GM12878 (cell line): ENCODE data around the gene ACHE. TPM values are rescaled to one million over a fixed set of nuclear protein-coding genes. Genes with fewer than 3 reads are reported as not detected.

ENCODE experiments used
- ATAC-seq: fragments of 200-7000 bp; cut with Tn5 transposase; 3 replicates; pipeline ENCODE4 v1.9.1; 2020; ENCODE audit warnings: mild to moderate bottlenecking, moderate library complexity
- BruUV-seq: library from RNA; stranded (reverse); fragments of 400-500 nt; replicated peaks from 2 replicates; lab custom pipeline; 2021; lab: Mats Ljungman, UMichigan
- CTCF ChIA-PET: fragments of 300-600 bp; sonication (Branson Sonifier 250); formaldehyde crosslinking; extraction: SDS; loops from one replicate; lab custom pipeline; 2021; ENCODE audit warnings: inconsistent platforms; lab: Yijun Ruan, JAX
- POLR2A ChIA-PET: fragments of 350-600 bp; formaldehyde crosslinking; extraction: SDS; loops from one replicate; lab custom pipeline; 2021; ENCODE audit warnings: inconsistent platforms; lab: Charles Lee
- RAD21 ChIA-PET: fragments of 300-600 bp; sonication (Branson Sonifier 250); formaldehyde crosslinking; loops from one replicate; lab custom pipeline; 2023; ENCODE audit warnings: antibody characterized with exemption; ENCODE audit not compliant: unreplicated experiment; lab: Charles Lee
- SMC1A ChIA-PET: fragments of 300-600 bp; sonication (Branson Sonifier 250); formaldehyde crosslinking; loops from one replicate; lab custom pipeline; 2023; ENCODE audit not compliant: unreplicated experiment, uncharacterized antibody; lab: Charles Lee
- DNase-seq: peaks from one replicate; pipeline ENCODE4 v3.0.0-alpha.2; 2011; ENCODE audit warnings: low read depth, low spot score
- FAIRE-seq: peaks from 3 replicates; lab custom pipeline; 2011; peaks lifted over from hg19 to GRCh38; lab: Jason Lieb, UNC
- H2AFZ ChIP-seq: 2 replicates; pipeline ENCODE4 v1.6.0; 2011; ENCODE audit warnings: low read depth, low read length, control low read depth; ENCODE audit not compliant: control insufficient read depth
- H3K27ac ChIP-seq: 2 replicates; pipeline ENCODE4 v1.5.1; 2011; ENCODE audit warnings: control low read depth; ENCODE audit not compliant: control insufficient read depth, insufficient read depth
- H3K27me3 ChIP-seq, 2 experiments: replicated peaks in 1 of 2; 2 replicates each; pipeline versions ENCODE4 v1.6.0 to v1.6.1; 2011; ENCODE audit warnings: low read length in 1 of 2; ENCODE audit not compliant: control insufficient read depth in 2 of 2, insufficient read depth in 2 of 2
- H3K36me3 ChIP-seq, 2 experiments: 2 replicates each; pipeline ENCODE4 v1.5.1; 2011; ENCODE audit warnings: low read length in 1 of 2; ENCODE audit not compliant: control insufficient read depth in 2 of 2, insufficient read depth in 2 of 2
- H3K4me1 ChIP-seq: 2 replicates; pipeline ENCODE4 v1.6.1; 2011; ENCODE audit warnings: mild to moderate bottlenecking, low read length, moderate library complexity, mixed read lengths; ENCODE audit not compliant: control insufficient read depth, insufficient read depth
- H3K4me2 ChIP-seq: 2 replicates; pipeline ENCODE4 v1.6.0; 2011; ENCODE audit warnings: control low read depth; ENCODE audit not compliant: control insufficient read depth, insufficient read depth
- H3K4me3 ChIP-seq: fragments of 200-600 bp; sonication (generic); 2 replicates; pipeline ENCODE4 v1.5.1; 2016
- H3K79me2 ChIP-seq: 2 replicates; pipeline ENCODE4 v1.6.0; 2011; ENCODE audit warnings: low read length; ENCODE audit not compliant: control insufficient read depth, insufficient read depth
- H3K9ac ChIP-seq: 2 replicates; pipeline ENCODE4 v1.8.0; 2011; ENCODE audit warnings: low read length, control low read depth, mixed read lengths; ENCODE audit not compliant: control insufficient read depth, insufficient read depth
- H3K9me3 ChIP-seq: replicated peaks from 3 replicates; pipeline ENCODE4 v1.5.1; 2011; ENCODE audit warnings: mild to moderate bottlenecking, low read length; ENCODE audit not compliant: control insufficient read depth, insufficient read depth
- H4K20me1 ChIP-seq: 2 replicates; pipeline ENCODE4 v1.6.0; 2011; ENCODE audit not compliant: control insufficient read depth, insufficient read depth
- BCL3 ChIP-seq: IDR thresholded peaks from 2 replicates; pipeline ENCODE4 v1.6.1; 2011; ENCODE audit warnings: borderline replicate concordance, low read depth, mild to moderate bottlenecking, moderate library complexity, low read length; ENCODE audit not compliant: insufficient read depth, poor library complexity, severe bottlenecking
- CHD1 ChIP-seq: IDR thresholded peaks from 2 replicates; pipeline ENCODE4 v1.6.1; 2012; ENCODE audit warnings: low read depth, low read length, improper control_type of control experiment
- CREM ChIP-seq: IDR thresholded peaks from 2 replicates; pipeline ENCODE4 v1.6.1; 2014; ENCODE audit warnings: antibody characterized with exemption, low read depth
- IKZF1 ChIP-seq: fragments of 450-650 bp; conservative IDR thresholded peaks from 2 replicates; pipeline ENCODE4 v1.6.1; 2017; ENCODE audit warnings: antibody characterized with exemption, mild to moderate bottlenecking
- JUND ChIP-seq: IDR thresholded peaks from 2 replicates; pipeline ENCODE4 v1.6.1; 2012; ENCODE audit warnings: low read depth, mild to moderate bottlenecking, low read length, improper control_type of control experiment, moderate library complexity
- PRDM15 ChIP-seq: fragments of 450-650 bp; formaldehyde crosslinking; IDR thresholded peaks from 2 replicates; pipeline ENCODE4 v1.4.0; 2020; ENCODE audit warnings: mild to moderate bottlenecking, moderate library complexity
- SIN3A ChIP-seq: IDR thresholded peaks from 2 replicates; pipeline ENCODE4 v1.6.1; 2012; ENCODE audit warnings: low read depth, low read length, improper control_type of control experiment
- SMAD5 ChIP-seq: IDR thresholded peaks from 2 replicates; pipeline ENCODE4 v1.6.1; 2016; ENCODE audit warnings: antibody characterized with exemption, low read depth
- SREBF2 ChIP-seq: IDR thresholded peaks from 2 replicates; pipeline ENCODE4 v1.6.1; 2012; ENCODE audit warnings: mild to moderate bottlenecking, low read length
- SRF ChIP-seq, 2 experiments: IDR thresholded peaks; 2 replicates each; pipeline ENCODE4 v1.6.1; 2011; ENCODE audit warnings: low read depth in 2 of 2, low read length in 2 of 2, mild to moderate bottlenecking in 1 of 2, moderate library complexity in 1 of 2
- TARDBP ChIP-seq: IDR thresholded peaks from 2 replicates; pipeline ENCODE4 v1.6.1; 2016; ENCODE audit warnings: borderline replicate concordance
- WRNIP1 ChIP-seq: IDR thresholded peaks from 2 replicates; pipeline ENCODE4 v1.6.1; 2011; ENCODE audit warnings: low read depth, low read length, improper control_type of control experiment, borderline replicate concordance
- ZNF384 ChIP-seq: IDR thresholded peaks from 2 replicates; pipeline ENCODE4 v1.6.1; 2012; ENCODE audit warnings: low read depth, mild to moderate bottlenecking, low read length, improper control_type of control experiment, borderline replicate concordance
- WGBS: methylation state at CpG from one replicate; pipeline ENCODE4 v1.1.6; 2016; ENCODE audit warnings: low lambda C conversion rate; ENCODE audit not compliant: insufficient replicate concordance, insufficient coverage; ENCODE audit errors: missing lambda C conversion rate; 5-methylcytosine and 5-hydroxymethylcytosine counted together
- in situ Hi-C: fragments of 300-500 bp; cut with MboI; formaldehyde crosslinking; loops from 9 replicates; pipeline ENCODE4 v1.14.3; 2018; ENCODE audit warnings: mixed read lengths
- intact Hi-C: fragments of 100-400 bp; cut with micrococcal nuclease; formaldehyde crosslinking; loops from one replicate; pipeline ENCODE4 v1.14.2; 2022; ENCODE audit not compliant: unreplicated experiment
- polyA plus RNA-seq, 11 experiments: library from polyadenylated mRNA; depleted of rRNA in 4 of 11; unstranded in 6 of 11; stranded (reverse) in 5 of 11; fragments of >200 nt; fragmentation: Nextera tagmentation in 4 of 11; fragmentation: Illumina TruSeq in 1 of 11; extraction: Ambion mirVana in 4 of 11; extraction: Trizol in 1 of 11; gene quantifications; 1 replicate in 1 of 11; 2 replicates in 10 of 11; pipeline versions ENCODE4 v1.2.1 to v1.2.3, GENCODE V29; 2011 to 2016; ENCODE audit warnings: inconsistent platforms in 2 of 11, missing spikeins in 2 of 11, low read depth in 1 of 11
- total RNA-seq, 4 experiments: library from RNA; depleted of rRNA in 3 of 4; stranded (reverse); fragments of >200 nt in 3 of 4; fragmentation: Illumina TruSeq in 1 of 4; extraction: Trizol in 1 of 4; gene quantifications; 2 replicates each; pipeline versions ENCODE4 v1.2.1 to v1.2.3, GENCODE V29; 2013 to 2021
- TF ChIP-seq, protein P1 (sequence below): IDR thresholded peaks from 2 replicates; pipeline ENCODE4 v1.6.1; 2012; ENCODE audit warnings: low read depth, low read length, improper control_type of control experiment
- TF ChIP-seq, protein P2 (sequence below): IDR thresholded peaks from 2 replicates; pipeline ENCODE4 v1.6.1; 2012; ENCODE audit warnings: mild to moderate bottlenecking, low read depth, low read length

The ACHE gene
- total and polyA plus RNA-seq, 10 of the 15 experiments (the other 5 are each of a cell fraction or from before 2014, with no cell fraction given), result 0.07 to 5.1 (median 2.3) TPM; not detected in 1

GRCh38 chr7:100863406-100863950, 32.2 kb downstream of the ACHE start:
- ChIA-PET RAD21 (no interaction called here), POLR2A (no interaction called here), SMC1A (no interaction called here), CTCF (interaction anchor here (0.9 kb wide), 1 partner anchor 158 kb away, joined by 6 read pairs; the partner anchor contains the start of gene POP7)
- BruUV-seq, result no TSS peak
- Histone ChIP-seq H3K4me1 (peaks cover 4% of the 10 kb centered on the region), H3K4me2 (no peak overlapping the region), H3K9me3 (no peaks in the 10 kb centered on the region), H3K27me3 (no peaks in the 10 kb centered on the region), H2AFZ (no peak overlapping the region), H3K4me3 (no peak overlapping the region), H3K79me2 (peaks cover 20% of the 10 kb centered on the region), H3K9ac (no peak overlapping the region), H4K20me1 (no peaks in the 10 kb centered on the region), H3K36me3 (peaks cover 4 to 8% of the 10 kb centered on the region in 2 experiments; a peak in 3 of 4 replicates), H3K27ac (no peak overlapping the region)
- intact Hi-C loops (no loop called here), in situ Hi-C loops (no loop called here)
- DNase-seq, result no peak
- ATAC-seq, result no peak
- FAIRE-seq, result no peak
- over 99% methylated on average over 10 of the region's 10 CpGs for WGBS
- TF ChIP-seq JUND (no peak), CHD1 (no peak), ZNF384 (no peak), SREBF2 (no peak), SMAD5 (no peak), BCL3 (no peak), SIN3A (no peak), PRDM15 (CRISPR knock-in tag) (no peak), WRNIP1 (no peak), IKZF1 (no peak), CREM (no peak), SRF (IDR thresholded peaks at IDR 0.05; ENCODE audit: low read depth in 2 of 2, low read length in 2 of 2) (no peak), TARDBP (no peak)
- TF ChIP-seq, protein P1, sequence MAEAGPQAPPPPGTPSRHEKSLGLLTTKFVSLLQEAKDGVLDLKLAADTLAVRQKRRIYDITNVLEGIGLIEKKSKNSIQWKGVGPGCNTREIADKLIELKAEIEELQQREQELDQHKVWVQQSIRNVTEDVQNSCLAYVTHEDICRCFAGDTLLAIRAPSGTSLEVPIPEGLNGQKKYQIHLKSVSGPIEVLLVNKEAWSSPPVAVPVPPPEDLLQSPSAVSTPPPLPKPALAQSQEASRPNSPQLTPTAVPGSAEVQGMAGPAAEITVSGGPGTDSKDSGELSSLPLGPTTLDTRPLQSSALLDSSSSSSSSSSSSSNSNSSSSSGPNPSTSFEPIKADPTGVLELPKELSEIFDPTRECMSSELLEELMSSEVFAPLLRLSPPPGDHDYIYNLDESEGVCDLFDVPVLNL, result no peak
- TF ChIP-seq, protein P2, sequence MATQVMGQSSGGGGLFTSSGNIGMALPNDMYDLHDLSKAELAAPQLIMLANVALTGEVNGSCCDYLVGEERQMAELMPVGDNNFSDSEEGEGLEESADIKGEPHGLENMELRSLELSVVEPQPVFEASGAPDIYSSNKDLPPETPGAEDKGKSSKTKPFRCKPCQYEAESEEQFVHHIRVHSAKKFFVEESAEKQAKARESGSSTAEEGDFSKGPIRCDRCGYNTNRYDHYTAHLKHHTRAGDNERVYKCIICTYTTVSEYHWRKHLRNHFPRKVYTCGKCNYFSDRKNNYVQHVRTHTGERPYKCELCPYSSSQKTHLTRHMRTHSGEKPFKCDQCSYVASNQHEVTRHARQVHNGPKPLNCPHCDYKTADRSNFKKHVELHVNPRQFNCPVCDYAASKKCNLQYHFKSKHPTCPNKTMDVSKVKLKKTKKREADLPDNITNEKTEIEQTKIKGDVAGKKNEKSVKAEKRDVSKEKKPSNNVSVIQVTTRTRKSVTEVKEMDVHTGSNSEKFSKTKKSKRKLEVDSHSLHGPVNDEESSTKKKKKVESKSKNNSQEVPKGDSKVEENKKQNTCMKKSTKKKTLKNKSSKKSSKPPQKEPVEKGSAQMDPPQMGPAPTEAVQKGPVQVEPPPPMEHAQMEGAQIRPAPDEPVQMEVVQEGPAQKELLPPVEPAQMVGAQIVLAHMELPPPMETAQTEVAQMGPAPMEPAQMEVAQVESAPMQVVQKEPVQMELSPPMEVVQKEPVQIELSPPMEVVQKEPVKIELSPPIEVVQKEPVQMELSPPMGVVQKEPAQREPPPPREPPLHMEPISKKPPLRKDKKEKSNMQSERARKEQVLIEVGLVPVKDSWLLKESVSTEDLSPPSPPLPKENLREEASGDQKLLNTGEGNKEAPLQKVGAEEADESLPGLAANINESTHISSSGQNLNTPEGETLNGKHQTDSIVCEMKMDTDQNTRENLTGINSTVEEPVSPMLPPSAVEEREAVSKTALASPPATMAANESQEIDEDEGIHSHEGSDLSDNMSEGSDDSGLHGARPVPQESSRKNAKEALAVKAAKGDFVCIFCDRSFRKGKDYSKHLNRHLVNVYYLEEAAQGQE, result no peak
